ENCODE results near the gene NAPA.

DNA sequence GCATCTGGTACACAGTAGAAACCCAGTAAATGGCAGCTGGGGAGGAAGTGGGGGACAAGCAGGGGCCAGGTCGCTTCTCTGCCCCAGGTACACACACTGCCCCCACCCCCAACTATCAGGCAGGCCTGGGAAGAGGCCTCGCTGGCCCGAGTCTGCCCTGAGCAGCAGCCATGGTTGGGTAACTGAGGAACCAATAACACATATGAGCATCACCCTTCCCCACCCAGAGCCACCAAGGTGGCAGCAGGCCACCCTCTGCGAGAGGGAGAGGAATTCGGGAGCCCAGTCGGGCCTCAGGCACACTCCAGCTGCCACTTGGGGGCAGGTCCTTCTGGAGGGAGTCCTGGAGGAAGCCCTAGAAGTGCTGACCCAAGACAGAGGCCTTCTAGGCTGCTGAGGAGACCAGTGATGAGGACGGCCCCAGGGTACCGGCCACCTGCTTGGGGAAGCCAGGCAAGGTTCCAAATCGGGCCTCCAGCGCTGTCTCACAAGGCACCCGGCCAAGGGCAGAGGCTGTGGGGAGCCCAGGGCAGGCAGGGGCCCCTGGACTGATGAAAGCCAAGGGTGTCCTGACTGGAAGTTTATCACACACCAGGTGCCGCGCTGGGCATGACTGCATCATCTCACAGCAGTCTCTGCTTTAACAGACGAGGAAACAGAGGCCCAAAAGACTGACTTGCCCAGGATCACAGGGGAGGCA, 16.9 kb downstream of the NAPA start:
- TF ChIP-seq CTCF (IDR thresholded peaks at IDR 0.05) (no peak), POLR2A (IDR thresholded peaks at IDR 0.05) (no peak), EP300 (IDR thresholded peaks at IDR 0.05) (no peak)

All from ovary (tissue), 3 donors.